SK-N-SH (cell line): ENCODE data around the gene DGKI. TPM values are rescaled to one million over a fixed set of nuclear protein-coding genes. Genes with fewer than 3 reads are reported as not detected.

ENCODE experiments used
- CTCF ChIA-PET: fragments of 300-600, 350-600 bp; formaldehyde crosslinking; extraction: SDS; loops from one replicate; lab custom pipeline; 2021; lab: Yijun Ruan, JAX
- POLR2A ChIA-PET: fragments of 350-600 bp; sonication (Branson Sonifier 250); formaldehyde crosslinking; extraction: SDS; loops from one replicate; lab custom pipeline; 2020; ENCODE audit warnings: antibody characterized with exemption, inconsistent platforms; lab: Yijun Ruan, JAX
- DNase-seq: peaks from one replicate; pipeline ENCODE4 v3.0.0; 2012
- H2AFZ ChIP-seq: fragments of 200-600 bp; sonication (generic); 2 replicates; pipeline ENCODE4 v1.8.1; 2016; ENCODE audit warnings: antibody characterized with exemption, mild to moderate bottlenecking, low read depth
- H3F3A ChIP-seq: fragments of 200-600 bp; sonication (generic); replicated peaks from 2 replicates; pipeline ENCODE3; 2016; ENCODE audit warnings: antibody characterized with exemption, mild to moderate bottlenecking; ENCODE audit not compliant: insufficient read depth
- H3K27ac ChIP-seq, 2 experiments: fragments of 200-500 bp in 1 of 2; fragments of 200-600 bp in 1 of 2; sonication (Bioruptor generic) in 1 of 2; sonication (generic), shearing (Covaris generic) in 1 of 2; 2 replicates each; pipeline versions ENCODE4 v1.5.1 to v1.6.1; 2014 to 2016; ENCODE audit warnings: low read depth in 2 of 2, inconsistent platforms in 1 of 2, low read length in 1 of 2, mild to moderate bottlenecking in 1 of 2, mixed read lengths in 1 of 2
- H3K27me3 ChIP-seq: fragments of 200-600 bp; sonication (generic), shearing (Covaris generic); 2 replicates; pipeline ENCODE4 v1.6.1; 2016; ENCODE audit warnings: mixed run types; ENCODE audit not compliant: insufficient read depth
- H3K36me3 ChIP-seq, 2 experiments: fragments of 200-500 bp in 1 of 2; fragments of 200-600 bp in 1 of 2; sonication (Bioruptor generic) in 1 of 2; sonication (generic) in 1 of 2; replicated peaks in 1 of 2; 2 replicates each; pipeline versions ENCODE3 to v1.5.1; 2014 to 2016; ENCODE audit warnings: low read length in 1 of 2, mild to moderate bottlenecking in 1 of 2; ENCODE audit not compliant: insufficient read depth in 2 of 2, control insufficient read depth in 1 of 2
- H3K4me1 ChIP-seq, 2 experiments: fragments of 200-500 bp in 1 of 2; fragments of 200-600 bp in 1 of 2; sonication (Bioruptor generic) in 1 of 2; sonication (generic), shearing (Covaris generic) in 1 of 2; 2 replicates each; pipeline versions ENCODE4 v1.5.1 to v1.6.1; 2014 to 2016; ENCODE audit warnings: low read depth in 1 of 2, low read length in 1 of 2, mixed run types in 1 of 2; ENCODE audit not compliant: insufficient read depth in 2 of 2, control insufficient read depth in 1 of 2
- H3K4me2 ChIP-seq: fragments of 200-600 bp; sonication (generic), shearing (Covaris generic); 2 replicates; pipeline ENCODE4 v1.6.1; 2017; ENCODE audit warnings: mixed run types
- H3K4me3 ChIP-seq, 2 experiments: fragments of 200-500 bp in 1 of 2; fragments of 200-600 bp in 1 of 2; sonication (Bioruptor generic) in 1 of 2; sonication (generic), shearing (Covaris generic) in 1 of 2; 2 replicates each; pipeline versions ENCODE4 v1.5.1 to v1.8.1; 2014 to 2016; ENCODE audit warnings: low read depth in 2 of 2, inconsistent platforms in 1 of 2, low read length in 1 of 2, mild to moderate bottlenecking in 1 of 2, mixed read lengths in 1 of 2, moderate library complexity in 1 of 2
- H3K79me2 ChIP-seq: fragments of 200-600 bp; sonication (generic); 2 replicates; pipeline ENCODE4 v1.8.1; 2017; ENCODE audit warnings: mild to moderate bottlenecking; ENCODE audit not compliant: insufficient read depth
- H3K9ac ChIP-seq: fragments of 200-600 bp; sonication (generic); 2 replicates; pipeline ENCODE4 v1.6.1; 2017; ENCODE audit warnings: mixed run types
- H3K9me2 ChIP-seq: fragments of 200-600 bp; sonication (generic); 2 replicates; pipeline ENCODE4 v1.6.1; 2017; ENCODE audit warnings: mixed run types
- H3K9me3 ChIP-seq: fragments of 200-600 bp; sonication (generic); 2 replicates; pipeline ENCODE4 v1.6.1; 2017; ENCODE audit warnings: mixed run types, mild to moderate bottlenecking, moderate library complexity
- H4K20me1 ChIP-seq: fragments of 200-600 bp; sonication (generic); 2 replicates; pipeline ENCODE4 v1.6.1; 2017; ENCODE audit warnings: mild to moderate bottlenecking, mixed run types; ENCODE audit not compliant: insufficient read depth
- EP300 ChIP-seq, 2 experiments: IDR thresholded peaks; 2 replicates each; pipeline versions ENCODE4 v1.4.0 to v1.6.1; 2012; ENCODE audit warnings: borderline replicate concordance in 1 of 2, low read depth in 1 of 2, low read length in 1 of 2
- FOXJ3 ChIP-seq: sonication (generic); formaldehyde crosslinking; IDR thresholded peaks from 2 replicates; pipeline ENCODE4 v1.5.1; 2020; ENCODE audit warnings: mild to moderate bottlenecking, missing genetic modification reagents
- FOXM1 ChIP-seq: IDR thresholded peaks from 2 replicates; pipeline ENCODE4 v1.4.0; 2012; ENCODE audit warnings: low read depth, mild to moderate bottlenecking
- IRF3 ChIP-seq: fragments of 150-350 bp; IDR thresholded peaks from 2 replicates; pipeline ENCODE4 v1.6.1; 2016; ENCODE audit warnings: mild to moderate bottlenecking, low read depth, low read length
- MAX ChIP-seq: IDR thresholded peaks from 2 replicates; pipeline ENCODE4 v1.4.0; 2012; ENCODE audit warnings: low read depth
- MEF2A ChIP-seq: IDR thresholded peaks from 2 replicates; pipeline ENCODE4 v1.4.0; 2012; ENCODE audit warnings: low read depth, borderline replicate concordance
- NFIC ChIP-seq: IDR thresholded peaks from 2 replicates; pipeline ENCODE4 v1.4.0; 2012; ENCODE audit warnings: borderline replicate concordance
- NRF1 ChIP-seq: IDR thresholded peaks from 2 replicates; pipeline ENCODE4 v1.6.1; 2012; ENCODE audit warnings: low read depth, mild to moderate bottlenecking, low read length
- POLR2AphosphoS5 ChIP-seq: IDR thresholded peaks from 2 replicates; pipeline ENCODE4 v1.6.1; 2012; ENCODE audit warnings: low read depth, low read length
- RAD21 ChIP-seq: IDR thresholded peaks from 2 replicates; pipeline ENCODE4 v1.6.1; 2012; ENCODE audit warnings: mild to moderate bottlenecking, low read length
- RCOR1 ChIP-seq: fragments of 150-350 bp; IDR thresholded peaks from 2 replicates; pipeline ENCODE4 v1.6.1; 2017; ENCODE audit warnings: antibody characterized with exemption, low read length
- RXRA ChIP-seq: IDR thresholded peaks from 2 replicates; pipeline ENCODE4 v1.4.0; 2012; ENCODE audit warnings: low read depth, mild to moderate bottlenecking, borderline replicate concordance
- SIN3A ChIP-seq: IDR thresholded peaks from 2 replicates; pipeline ENCODE4 v1.6.1; 2012; ENCODE audit warnings: low read depth, mild to moderate bottlenecking, low read length, moderate library complexity, borderline replicate concordance
- SMC3 ChIP-seq: IDR thresholded peaks from 2 replicates; pipeline ENCODE4 v1.6.1; 2012; ENCODE audit warnings: low read depth, low read length, improper control_type of control experiment
- TAF1 ChIP-seq: IDR thresholded peaks from 2 replicates; pipeline ENCODE4 v1.6.1; 2012; ENCODE audit warnings: low read depth, mild to moderate bottlenecking, low read length, moderate library complexity, borderline replicate concordance
- TCF12 ChIP-seq: IDR thresholded peaks from 2 replicates; pipeline ENCODE4 v1.4.0; 2012
- TEAD4 ChIP-seq: IDR thresholded peaks from 2 replicates; pipeline ENCODE4 v1.4.0; 2012; ENCODE audit warnings: mild to moderate bottlenecking, borderline replicate concordance; ENCODE audit not compliant: insufficient read depth
- YY1 ChIP-seq: IDR thresholded peaks from 2 replicates; pipeline ENCODE4 v1.4.0; 2012; ENCODE audit warnings: low read depth, mild to moderate bottlenecking
- WGBS: methylation state at CpG from one replicate; pipeline ENCODE4 v1.1.6; 2017; ENCODE audit warnings: low lambda C conversion rate; 5-methylcytosine and 5-hydroxymethylcytosine counted together
- polyA plus RNA-seq, 3 experiments: library from polyadenylated mRNA; depleted of rRNA; stranded (reverse); fragments of >200 nt; gene quantifications; 2 replicates each; pipeline ENCODE4 v1.2.3, GENCODE V29; 2012
- TF ChIP-seq, protein P1 (sequence below): fragments of 150-350 bp; IDR thresholded peaks from 2 replicates; pipeline ENCODE4 v1.6.1; 2017; ENCODE audit warnings: antibody characterized with exemption, low read length, low read depth, borderline replicate concordance
- TF ChIP-seq, protein P2 (sequence below): IDR thresholded peaks from 2 replicates; pipeline ENCODE4 v1.4.0; 2012; ENCODE audit warnings: low read depth, borderline replicate concordance
- TF ChIP-seq, protein P3 (sequence below): IDR thresholded peaks from 2 replicates; pipeline ENCODE4; 2012

DGKI gene
- polyA plus RNA-seq, 1 of the 3 experiments (the other 2 are of a cell fraction): 1.3 TPM

GRCh38 chr7:137870078-137870477 lies 23.3 kb upstream of the DGKI start:
- Histone ChIP-seq H3K9me2 (no peaks in the 10 kb centered on the region), H3K36me3 (peaks cover 43 to 62% of the 10 kb centered on the region in 2 experiments), H2AFZ (no peak overlapping the region), H3K4me2 (no peak overlapping the region), H3K27ac (no peak overlapping the region), H3K9me3 (no peaks in the 10 kb centered on the region), H3K27me3 (no peaks in the 10 kb centered on the region), H3K9ac (no peak overlapping the region), H3K4me3 (no peak overlapping the region), H4K20me1 (no peaks in the 10 kb centered on the region), H3K4me1 (peaks cover 14 to 20% of the 10 kb centered on the region in 2 experiments), H3K79me2 (no peaks in the 10 kb centered on the region), H3F3A (peaks cover 17% of the 10 kb centered on the region)
- no peak for DNase-seq
- ChIA-PET POLR2A (no interaction called here), CTCF (interaction anchor here (1.0 to 2.1 kb wide), 4 partner anchors 11 to 214 kb away, joined by 3 to 12 read pairs (median 3); partner anchors contain the start of gene CREB3L2)
- TF ChIP-seq RXRA (no peak), FOXJ3 (CRISPR knock-in tag) (no peak), EP300 (IDR thresholded peaks at IDR 0.05; ENCODE audit: borderline replicate concordance in 1 of 2, low read depth in 1 of 2, low read length in 1 of 2) (no peak), NFIC (no peak), RAD21 (no peak), SMC3 (no peak), MAX (no peak), SIN3A (no peak), TCF12 (no peak)
- TF ChIP-seq, protein P1, sequence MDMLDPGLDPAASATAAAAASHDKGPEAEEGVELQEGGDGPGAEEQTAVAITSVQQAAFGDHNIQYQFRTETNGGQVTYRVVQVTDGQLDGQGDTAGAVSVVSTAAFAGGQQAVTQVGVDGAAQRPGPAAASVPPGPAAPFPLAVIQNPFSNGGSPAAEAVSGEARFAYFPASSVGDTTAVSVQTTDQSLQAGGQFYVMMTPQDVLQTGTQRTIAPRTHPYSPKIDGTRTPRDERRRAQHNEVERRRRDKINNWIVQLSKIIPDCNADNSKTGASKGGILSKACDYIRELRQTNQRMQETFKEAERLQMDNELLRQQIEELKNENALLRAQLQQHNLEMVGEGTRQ: no peak
- TF ChIP-seq, protein P2, sequence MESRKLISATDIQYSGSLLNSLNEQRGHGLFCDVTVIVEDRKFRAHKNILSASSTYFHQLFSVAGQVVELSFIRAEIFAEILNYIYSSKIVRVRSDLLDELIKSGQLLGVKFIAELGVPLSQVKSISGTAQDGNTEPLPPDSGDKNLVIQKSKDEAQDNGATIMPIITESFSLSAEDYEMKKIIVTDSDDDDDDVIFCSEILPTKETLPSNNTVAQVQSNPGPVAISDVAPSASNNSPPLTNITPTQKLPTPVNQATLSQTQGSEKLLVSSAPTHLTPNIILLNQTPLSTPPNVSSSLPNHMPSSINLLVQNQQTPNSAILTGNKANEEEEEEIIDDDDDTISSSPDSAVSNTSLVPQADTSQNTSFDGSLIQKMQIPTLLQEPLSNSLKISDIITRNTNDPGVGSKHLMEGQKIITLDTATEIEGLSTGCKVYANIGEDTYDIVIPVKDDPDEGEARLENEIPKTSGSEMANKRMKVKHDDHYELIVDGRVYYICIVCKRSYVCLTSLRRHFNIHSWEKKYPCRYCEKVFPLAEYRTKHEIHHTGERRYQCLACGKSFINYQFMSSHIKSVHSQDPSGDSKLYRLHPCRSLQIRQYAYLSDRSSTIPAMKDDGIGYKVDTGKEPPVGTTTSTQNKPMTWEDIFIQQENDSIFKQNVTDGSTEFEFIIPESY: no peak
- TF ChIP-seq, protein P3, sequence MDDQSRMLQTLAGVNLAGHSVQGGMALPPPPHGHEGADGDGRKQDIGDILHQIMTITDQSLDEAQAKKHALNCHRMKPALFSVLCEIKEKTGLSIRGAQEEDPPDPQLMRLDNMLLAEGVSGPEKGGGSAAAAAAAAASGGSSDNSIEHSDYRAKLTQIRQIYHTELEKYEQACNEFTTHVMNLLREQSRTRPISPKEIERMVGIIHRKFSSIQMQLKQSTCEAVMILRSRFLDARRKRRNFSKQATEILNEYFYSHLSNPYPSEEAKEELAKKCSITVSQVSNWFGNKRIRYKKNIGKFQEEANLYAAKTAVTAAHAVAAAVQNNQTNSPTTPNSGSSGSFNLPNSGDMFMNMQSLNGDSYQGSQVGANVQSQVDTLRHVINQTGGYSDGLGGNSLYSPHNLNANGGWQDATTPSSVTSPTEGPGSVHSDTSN: no peak
- 100% methylated on average over 1 of the region's 1 CpG for WGBS

DNA sequence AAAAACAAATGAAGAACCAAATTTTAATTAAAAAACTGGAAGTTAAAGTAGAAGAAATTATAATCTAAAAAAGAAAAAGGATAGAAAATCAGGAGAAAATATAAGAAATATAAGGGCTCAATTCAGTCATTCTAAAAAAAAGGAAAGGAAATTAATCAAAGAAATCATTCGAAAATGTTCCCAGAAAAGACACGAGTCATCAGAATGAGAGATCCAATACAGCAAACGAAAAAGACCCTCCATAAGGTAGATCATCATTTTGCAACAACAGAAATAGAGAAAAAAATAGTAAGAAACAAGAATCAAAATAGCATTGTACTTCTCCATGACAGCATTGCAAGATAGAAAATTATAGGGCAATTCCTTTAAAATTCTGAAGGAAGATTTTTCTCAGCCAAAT lies 22.5 kb upstream of the DGKI start:
- H3K4me3 ChIP-seq: no peak overlapping the region
- DNase-seq: no peak
- no peak overlapping the region for H3K27ac ChIP-seq
- peaks cover 15% of the 10 kb centered on the region for H3F3A ChIP-seq
- no peak overlapping the region for H2AFZ ChIP-seq
- 99% methylated on average over 3 of the region's 3 CpGs for WGBS
- H3K36me3 ChIP-seq: peaks cover 45 to 70% of the 10 kb centered on the region in 2 experiments
- no peak overlapping the region for H3K9ac ChIP-seq
- H4K20me1 ChIP-seq: no peaks in the 10 kb centered on the region
- no peaks in the 10 kb centered on the region for H3K27me3 ChIP-seq
- H3K9me3 ChIP-seq: no peaks in the 10 kb centered on the region
- ChIA-PET POLR2A (no interaction called here), CTCF (interaction anchor here (2.1 kb wide), 1 partner anchor 213 kb away, joined by 12 read pairs; no protein-coding TSS in a partner anchor)
- no peaks in the 10 kb centered on the region for H3K9me2 ChIP-seq
- no peak overlapping the region for H3K4me2 ChIP-seq
- H3K79me2 ChIP-seq: no peaks in the 10 kb centered on the region
- H3K4me1 ChIP-seq: peaks cover 6 to 16% of the 10 kb centered on the region in 2 experiments
- no peak for TF ChIP-seq IRF3
- no peak for TF ChIP-seq YY1
- no peak for TF ChIP-seq FOXM1
- TF ChIP-seq TEAD4: no peak
- TF ChIP-seq MEF2A: no peak
- TF ChIP-seq TAF1: no peak
- no peak for TF ChIP-seq NRF1
- no peak for TF ChIP-seq RCOR1
- no peak for TF ChIP-seq POLR2AphosphoS5
- TF ChIP-seq, protein P3: no peak
- no peak for TF ChIP-seq SMC3
